Activated naive CD8-positive, alpha-beta T cell treated with anti-CD3 and anti-CD28 coated beads, Interleukin-2, amount 50 U/mL, for 16 hours (primary cell): ENCODE data around the gene DLG5.
A peak's percentile ranks its signal among the peaks of the same experiment; 100 is the strongest.

Source experiments
- DNase-seq: peaks from one replicate; pipeline ENCODE4 v3.0.0-alpha.2; 2020; ENCODE audit warnings: low read depth, low spot score

The DLG5 gene

DNA sequence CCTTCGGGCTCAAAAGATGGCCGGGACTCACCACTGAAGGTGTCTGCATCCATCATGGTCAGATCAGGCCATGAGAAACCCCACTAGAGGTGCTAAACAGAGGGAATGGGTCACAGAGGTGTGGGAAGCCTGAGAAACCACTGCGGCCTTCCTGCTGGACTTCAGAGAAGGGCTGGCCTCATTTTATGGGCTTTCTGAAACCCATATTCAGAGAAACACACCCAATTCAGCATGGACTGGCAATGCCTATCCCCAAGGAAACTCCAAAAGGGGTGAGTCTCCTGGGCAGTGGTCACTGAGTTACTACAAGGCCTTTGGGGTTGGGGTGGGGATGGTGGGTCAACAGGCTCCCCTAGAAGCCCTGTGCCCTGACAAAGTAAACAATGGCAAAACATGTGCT lies 58.0 kb downstream of the DLG5 start:
- DNase-seq, result no peak

DNA sequence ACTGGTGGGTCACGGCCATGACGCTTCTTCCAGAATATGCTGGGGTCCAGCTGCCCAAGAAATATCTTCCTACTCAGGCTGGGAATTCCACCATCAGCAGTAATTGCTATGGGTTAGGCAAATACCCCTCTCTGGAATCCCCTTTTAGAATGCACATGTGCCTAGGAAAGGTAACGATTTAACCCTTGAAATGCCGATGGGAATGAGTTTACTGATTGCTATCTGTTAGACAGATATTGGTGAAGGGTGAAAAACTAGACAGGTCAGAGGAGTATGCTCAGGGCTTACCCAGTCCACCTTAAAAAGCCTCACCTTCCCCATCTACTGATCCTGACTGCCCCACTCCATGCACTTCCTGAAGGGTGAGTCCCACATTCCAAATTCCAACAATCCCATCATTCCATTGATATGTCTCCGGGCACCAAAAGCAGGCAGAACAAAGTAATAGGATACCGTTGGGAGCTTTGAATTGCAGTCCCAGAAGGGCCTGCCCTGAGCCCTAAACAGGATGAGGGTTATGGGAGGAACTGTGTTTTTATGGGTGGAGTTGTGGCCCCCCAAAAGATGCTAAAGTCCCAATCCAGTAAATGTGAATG lies 59.3 kb downstream of the DLG5 start:
- no peak for DNase-seq

DNA sequence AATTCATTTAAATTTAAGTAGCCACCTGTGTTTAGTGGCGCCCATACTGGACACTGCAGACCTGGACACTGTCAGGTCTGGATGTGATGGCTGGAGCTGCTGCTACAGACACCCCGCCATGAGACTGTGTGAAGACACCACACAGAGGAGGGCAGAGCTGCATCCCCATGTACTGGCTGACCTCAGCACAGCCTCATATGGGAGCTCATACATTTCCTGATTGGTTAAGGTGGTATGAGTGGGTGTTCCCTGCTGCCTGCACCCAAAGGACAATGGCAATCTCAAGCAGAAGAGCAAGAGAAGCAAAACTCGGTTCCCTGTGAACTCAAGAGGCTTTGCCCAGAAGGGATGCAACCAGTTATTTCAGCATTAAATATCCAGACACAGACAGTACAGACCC lies 60.0 kb downstream of the DLG5 start:
- no peak for DNase-seq

DNA sequence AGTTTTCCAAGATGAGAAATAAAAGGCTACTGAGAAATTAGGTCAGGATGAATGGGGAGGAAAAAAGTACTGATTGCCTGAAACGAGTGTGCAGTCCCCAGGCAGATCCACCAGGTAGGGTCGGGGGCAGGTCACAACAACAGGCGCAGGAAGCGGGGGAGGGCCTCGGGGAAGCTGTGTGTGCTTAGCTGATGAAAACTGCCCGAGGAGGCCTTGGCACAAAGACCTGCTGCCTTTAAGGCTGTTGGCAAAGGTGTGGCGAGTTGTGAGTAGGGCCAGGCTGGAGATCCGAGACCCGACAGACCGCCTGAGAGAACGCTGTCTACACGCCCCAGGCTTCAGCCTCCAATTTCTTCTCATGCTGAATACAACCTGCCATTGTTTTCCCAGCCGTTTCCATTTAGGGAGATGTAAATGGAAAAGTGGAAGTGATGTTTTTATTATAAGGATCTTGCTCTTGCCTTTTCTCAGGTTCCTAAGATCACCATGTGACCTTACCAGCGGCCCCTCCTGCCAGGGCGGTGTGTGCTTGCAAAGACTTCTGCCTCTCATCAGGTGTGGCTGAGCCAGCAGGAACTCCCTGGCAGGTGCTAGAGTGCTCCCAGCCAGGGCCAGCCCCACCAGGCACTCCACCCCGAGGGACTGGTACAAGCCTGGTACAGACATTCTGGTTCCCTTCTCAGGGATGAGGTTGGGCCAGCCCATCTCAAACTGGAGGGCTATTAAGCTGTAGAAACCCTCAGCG lies 60.8 kb downstream of the DLG5 start:
- DNase-seq, result no peak

DNA sequence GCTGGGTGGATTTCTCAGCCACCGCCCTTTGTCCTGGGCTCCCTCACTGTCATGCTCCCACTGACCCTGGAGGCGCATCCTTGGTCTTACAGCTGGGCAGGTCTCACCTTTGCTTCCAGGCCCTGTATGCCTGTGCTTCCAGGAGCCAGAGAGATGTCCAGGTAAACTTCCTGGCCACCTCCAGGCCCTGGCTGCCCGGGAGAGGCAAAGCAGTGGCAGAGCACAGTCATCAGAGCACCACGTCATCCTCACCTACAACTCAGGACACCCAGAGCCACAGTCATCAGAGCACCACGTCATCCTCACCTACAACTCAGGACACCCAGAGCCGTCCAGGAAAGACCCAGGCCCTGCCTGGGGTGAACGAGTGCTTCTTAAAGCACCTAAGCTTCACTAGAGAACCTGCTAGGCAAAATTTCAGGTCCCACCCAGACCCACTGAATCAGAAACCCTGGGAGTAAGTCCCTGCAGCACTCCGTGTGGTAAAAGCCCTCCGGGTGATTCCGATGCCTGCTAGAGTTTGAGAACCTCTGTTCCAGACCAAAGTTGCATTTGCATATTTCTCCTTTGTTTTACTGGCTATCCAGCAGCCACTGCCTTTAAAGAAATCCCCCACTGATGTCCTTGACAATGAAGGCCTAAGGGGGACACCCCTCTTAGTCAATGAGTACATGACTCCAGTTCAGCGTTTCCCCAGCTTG lies 62.3 kb downstream of the DLG5 start:
- no peak for DNase-seq

DNA sequence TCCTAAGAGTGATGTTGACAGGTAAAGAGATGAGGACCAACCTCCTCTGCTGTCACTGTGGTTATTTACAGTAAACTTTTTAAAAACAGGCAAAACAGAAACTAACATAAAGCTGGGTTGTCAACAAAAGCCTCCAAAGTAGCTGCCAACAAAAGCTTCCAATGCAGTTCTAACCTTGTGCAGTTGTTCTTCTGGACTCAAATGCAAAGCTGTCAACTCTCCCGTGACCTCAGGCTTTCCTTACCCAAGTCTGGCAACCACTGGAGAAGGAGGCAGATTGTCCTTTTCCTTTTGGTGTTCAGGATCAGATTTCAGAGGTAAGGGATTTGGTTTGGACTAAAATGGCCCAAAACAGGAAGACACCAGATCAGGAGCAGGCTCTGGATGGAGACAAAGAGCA lies 63.1 kb downstream of the DLG5 start:
- no peak for DNase-seq

DNA sequence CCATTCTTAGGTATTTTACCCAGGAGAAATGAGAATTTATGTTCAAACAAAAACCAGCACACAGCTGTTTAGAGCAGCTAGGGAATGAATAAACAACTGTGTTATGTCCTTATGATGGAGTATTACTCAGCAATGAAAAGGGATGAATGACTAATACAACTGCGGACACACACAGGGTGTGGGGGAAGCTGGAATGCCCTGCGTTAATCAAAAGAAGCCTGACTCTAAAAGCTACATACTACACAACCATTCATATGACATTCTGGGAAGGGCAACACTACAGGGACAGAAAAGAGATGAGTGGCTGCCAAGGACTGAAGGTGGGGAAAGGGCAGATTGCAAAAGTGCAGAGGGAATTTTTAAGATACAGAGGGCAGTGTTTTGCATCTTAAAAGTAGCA lies 64.0 kb downstream of the DLG5 start:
- DNase-seq, result no peak

DNA sequence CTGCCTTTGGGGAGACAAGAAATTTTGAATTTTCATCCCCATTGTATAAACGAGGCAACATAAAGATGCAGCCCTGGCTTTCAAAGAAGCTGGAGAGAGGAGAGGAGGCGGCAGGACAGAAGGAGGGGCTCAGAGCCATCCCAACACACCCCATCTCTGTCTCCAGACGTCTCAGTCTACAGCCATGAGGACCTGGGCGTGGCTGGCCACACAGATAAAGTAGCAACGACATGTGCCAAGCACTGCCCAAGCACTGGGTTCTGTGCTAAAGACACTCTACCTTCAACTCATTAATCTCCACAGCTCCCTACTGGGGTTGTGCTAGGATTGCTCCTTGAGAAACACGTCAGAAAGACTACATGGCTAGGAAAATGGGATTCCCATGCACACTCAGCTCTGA lies 65.2 kb downstream of the DLG5 start:
- DNase-seq, result no peak

DNA sequence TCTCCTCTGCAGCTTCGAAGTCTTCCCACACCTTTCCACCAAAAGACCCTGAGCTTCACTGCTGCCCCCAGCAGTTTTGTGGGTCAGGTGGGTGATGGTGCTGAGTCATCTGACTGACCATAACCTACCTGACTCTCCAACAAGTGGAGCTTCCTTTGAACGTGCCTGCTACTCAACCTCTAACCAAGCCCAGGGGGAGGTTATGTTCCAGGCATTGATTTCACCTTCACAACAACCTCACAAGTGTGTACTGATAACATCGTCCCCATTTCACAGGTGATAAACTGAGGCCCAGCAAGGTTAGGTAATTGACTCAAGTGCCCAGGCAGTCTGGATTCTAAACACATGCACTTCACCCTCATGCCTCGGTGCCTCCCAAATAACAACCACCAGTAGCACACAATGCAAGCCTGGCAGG lies 66.7 kb downstream of the DLG5 start:
- DNase-seq, result no peak

DNA sequence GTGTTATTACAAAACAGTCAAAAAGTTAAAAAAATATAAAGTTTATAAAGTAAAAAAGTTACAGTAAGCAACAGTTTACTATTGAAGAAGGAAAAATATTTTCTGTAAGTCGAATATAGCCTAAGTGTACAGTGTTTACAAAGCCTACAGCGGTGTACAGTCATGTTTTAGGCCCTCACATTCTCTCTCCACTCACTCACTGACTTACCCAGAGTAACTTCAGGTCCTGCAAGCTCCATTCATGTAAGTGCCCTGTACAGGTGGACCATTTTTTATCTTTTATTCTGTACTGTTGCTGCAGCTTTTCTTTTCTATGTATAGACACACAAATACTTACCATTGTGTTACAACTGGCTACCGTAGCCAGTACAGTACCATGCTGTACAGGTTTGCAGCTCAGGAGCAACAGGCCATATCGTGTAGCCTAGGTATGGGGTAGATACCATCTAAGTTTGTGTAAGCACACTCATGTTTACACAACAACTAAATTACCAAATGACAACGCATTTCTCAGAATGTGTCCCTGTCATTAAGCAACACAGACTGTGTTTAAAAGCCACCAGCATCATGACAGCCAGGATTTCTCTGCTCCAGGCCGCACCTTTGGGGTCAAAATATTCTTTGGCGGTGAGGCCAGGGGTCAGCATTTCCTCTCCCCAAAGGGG lies 67.2 kb downstream of the DLG5 start:
- no peak for DNase-seq

DNA sequence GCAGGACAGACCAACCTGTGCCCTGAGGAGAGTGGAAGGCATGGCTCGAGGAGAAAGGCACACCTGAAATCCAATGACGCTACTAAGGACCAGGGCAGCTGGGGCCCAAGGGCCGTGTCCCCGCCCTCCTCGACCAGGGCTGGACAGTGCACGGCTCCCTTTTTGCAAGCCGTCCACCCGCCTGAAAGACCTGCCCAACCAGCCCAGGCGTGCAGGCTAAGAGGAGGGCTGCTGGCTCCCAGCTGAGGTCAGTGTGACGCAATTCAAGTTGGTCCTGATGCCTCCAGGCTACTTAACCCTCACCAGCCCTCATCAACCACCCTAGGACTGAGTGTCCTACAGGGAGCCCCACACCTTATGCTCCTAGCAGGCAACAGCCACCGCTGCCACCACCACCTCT lies 69.3 kb downstream of the DLG5 start:
- DNase-seq, result no peak

DNA sequence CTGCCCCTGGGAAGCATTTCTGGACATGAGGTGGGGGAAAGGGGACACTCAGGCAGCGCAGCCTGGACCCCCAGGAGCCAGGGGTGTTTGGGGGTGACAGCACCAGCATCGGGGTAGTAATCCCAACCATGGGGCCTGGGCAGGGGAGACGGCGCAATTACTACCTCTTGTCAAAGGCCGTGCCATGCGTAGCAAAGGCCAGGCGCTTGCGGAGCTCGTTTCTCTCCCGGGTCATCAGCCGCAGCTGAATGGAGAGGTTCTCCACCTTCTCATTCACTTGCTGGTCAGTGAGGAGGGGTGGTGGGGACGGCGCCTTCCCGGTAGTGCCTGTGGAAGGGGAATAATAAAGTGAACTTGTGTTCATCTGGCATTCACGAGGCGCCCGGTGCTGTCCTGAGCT lies 70.0 kb downstream of the DLG5 start:
- no peak for DNase-seq

DNA sequence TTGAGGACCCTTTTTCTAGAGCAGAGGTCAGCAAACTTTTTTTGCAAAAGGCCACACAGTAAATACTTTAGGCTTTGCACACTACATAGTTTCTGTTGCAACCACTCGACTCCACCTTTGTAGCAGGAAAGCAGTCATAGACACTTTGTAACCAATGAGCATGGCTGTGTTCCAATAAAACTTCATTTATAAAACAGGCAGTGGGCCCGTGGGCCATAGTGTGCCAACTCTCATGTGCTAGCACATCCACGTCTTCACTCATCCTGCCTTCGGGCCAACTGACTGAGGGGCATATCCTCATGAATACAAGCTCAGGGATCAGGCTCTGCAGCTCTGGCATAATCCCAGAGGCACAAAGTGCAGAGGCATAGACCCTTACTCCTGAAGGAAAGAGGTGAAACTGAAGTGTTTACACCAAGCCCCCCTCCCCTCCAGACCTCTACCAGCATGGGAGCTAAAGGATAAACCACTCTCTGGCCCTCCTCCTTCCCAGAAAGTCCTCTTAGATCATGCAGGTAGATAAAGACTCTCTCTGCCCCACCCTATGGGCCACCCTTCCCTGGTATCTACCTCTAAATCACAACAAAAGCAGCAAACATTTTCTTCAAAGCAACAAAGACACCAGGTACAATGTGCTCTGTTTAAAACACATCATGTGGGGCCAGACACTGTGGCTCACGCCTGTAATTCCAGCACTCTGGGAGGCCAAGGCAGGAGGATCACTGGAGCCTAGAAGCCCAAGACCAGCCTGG lies 71.0 kb downstream of the DLG5 start:
- DNase-seq, result no peak

DNA sequence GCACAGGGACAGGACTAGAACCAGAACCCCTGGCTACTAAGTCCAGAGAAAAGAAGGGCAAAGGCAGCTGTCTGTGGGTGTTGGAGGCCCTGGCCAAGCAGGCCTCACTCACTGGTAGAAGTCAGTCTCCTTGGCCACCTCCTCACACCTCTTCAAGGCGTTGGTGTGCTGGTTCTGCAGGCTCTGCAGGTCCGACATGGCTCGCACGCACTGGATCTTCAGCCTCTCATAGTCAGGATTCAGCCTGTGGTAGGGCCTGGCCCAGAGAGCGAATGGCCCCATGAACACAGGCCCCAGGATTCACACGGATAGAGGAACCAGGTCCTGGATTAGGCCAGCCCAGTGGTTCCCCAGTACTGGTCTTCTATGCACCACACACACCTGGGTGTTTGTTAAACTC lies 72.4 kb downstream of the DLG5 start:
- no peak for DNase-seq

DNA sequence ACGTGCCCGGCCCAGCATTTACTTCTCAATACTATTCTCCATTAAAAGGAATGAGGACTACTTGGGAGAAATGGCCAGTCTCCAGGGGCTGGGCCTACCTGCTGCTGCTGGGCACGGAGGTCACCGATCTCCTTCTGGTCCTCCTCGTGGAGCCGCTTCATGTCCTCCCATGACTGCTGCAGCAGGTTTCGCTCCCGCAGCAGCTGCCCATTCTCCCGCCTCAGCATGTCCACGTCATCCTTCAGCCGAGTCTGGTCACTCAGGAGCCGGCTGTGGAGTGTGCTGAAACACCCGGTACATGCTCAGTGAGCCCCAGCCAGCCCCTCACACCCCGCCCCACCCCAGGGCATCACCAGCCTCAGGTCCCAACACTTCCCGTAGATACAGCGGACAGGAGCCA lies 73.3 kb downstream of the DLG5 start:
- DNase-seq, result no peak

DNA sequence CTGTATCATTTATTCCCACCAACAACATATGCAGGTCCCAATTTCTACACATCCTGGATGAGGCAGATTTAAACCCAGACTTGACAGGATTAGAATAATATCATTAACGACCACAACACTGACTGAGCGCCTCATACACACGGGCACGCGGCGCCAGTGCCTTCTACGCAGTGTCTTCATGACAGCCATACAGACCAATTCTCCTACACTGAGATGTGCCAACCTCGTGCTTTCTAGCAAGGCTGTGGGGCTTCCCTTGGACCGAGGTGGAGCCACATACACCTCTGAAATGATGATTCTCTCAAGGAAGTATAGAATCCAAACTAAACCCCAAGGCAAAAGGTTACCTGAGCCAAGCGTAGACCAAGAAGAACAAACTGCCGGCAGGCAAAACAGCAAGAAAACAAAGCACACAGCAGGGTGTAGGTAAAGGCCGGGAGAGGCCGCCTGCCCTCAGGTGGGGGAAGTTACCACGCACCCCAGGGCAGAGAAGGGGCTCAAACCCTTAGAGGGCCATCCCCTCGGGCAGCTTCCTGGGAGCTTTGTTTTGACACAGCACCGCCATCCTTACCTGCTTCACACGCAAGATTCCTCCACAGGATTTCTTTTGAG lies 75.8 kb downstream of the DLG5 start:
- no peak for DNase-seq

DNA sequence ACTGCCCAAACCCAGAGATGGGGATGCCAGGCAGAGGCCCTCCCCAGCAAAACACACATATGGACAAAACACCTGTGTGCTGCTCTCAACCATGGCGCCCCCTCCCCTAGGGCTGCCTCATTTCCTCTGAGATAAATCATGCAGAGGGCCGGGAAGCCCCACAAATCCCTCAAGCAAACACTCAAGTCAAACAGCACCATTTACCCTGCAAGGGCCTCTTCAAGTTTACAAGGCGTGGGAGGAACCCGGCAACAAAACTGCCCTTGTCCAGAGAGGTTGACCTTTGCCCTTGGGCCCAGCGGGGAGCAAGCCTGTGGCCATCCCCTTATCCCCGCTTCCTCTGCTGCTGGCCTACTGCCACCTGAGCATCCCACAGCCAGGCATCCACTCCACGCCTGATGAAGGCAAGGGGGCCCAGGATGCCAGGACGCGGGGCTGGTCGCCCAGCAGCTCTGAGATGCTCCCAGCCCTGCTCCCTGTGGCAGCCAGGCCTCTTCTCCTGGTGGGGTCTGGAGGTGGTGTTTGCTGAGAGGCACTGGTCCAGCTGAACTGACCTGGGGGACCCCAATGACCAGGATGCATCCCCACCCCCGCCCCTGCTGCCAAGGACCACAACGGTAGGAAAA lies 77.4 kb downstream of the DLG5 start:
- no peak for DNase-seq

DNA sequence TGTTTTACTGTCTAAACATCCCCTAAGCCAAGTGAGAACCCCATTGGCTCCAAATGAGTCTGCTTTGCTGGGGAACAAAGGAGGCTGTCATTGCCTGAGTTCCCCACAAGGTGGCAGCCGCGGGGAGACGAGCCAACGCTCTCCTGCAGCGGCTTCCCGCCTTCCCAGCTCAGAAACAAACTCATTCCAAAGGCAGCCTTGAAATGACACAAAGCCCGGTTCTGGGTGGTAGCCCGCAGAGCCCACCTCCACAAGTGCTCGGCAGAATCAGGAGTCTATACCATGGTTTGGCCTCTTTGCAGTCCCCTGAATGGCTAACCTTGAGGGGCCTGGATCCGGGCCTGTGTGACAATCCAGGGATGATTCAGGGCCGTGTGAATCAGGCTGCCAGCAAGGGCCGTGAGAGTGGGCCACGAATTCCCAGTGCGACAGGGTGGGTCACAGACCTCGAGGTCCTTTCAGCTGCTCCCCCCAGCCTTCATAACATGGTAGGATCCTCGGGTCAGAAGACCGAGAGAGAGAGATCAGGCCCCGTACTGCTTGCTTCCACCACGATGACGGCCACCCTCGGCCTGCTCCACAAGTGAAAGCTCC lies 79.7 kb downstream of the DLG5 start:
- peak; percentile 31 for DNase-seq

DNA sequence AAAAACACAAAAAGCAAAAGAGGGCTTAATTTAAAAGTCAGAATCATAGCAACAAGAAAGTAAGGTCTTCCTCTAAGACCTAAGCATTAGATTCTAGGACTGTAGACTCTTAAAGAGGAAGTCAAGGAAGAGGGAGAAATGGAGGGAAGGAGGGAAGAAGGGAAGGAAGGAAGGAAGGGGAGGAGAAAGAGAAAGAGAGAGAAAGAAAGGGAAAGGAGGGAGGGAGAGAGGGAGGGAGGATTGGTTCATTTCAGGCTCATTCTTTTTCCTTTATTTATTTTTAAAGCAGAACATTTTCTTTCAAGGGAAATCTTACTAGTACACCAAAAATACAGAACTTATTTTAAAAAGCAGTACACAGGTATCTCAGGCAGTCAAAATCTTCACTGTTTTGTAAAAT lies 81.1 kb downstream of the DLG5 start:
- no peak for DNase-seq

DNA sequence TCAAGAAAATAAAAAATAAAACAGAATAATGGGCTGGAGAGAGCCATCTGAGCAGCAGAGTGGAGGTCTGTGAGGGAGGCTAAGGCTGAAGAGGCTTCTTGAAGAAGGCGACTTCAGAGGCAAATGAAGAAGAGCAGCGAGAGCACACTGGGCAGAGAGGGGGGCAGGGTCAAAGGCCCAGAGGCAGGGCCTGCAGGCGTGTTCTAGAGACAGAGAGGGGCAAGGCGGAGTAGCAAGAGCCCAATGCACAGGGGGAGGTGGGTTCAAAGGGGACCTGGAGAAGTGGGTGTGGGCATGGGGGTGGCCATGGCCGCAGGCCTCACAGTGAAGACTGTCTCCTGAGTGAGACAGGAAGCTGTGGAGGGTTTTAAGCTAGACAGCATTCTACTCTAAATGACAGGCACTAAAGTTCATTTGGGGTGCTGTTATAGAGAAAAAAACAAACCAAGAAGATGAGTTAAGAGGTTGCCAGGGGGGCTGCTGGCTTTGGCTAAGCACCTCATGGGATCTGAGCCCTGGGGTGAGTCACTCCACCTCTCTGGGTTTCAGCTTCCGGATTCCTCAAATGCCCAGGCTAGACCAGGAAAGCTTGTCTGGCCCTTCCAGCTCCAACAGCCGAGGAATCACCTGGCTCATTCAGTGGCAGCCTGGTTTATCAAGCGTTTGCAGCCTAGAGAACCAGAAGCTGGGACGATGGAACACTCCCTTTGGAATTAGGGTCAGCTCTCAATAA lies 81.7 kb downstream of the DLG5 start:
- no peak for DNase-seq
